DLD1 (cell line): ENCODE measurements around the gene PATZ1.

Experiments
- in situ Hi-C: cut with HindIII; loops from 2 replicates; pipeline ENCODE4 v1.10.0; 2017; ENCODE audit warnings: low sequenced_read_pairs

PATZ1 gene

GRCh38 chr22:31287818-31288495 is 58.2 kb downstream of the PATZ1 start:
- in situ Hi-C loops: loop anchor here (10.0 to 25.0 kb wide), 2 partner anchors 47 to 101 kb away; no protein-coding TSS in a partner anchor

- in situ Hi-C loops: loop anchor here (10.0 to 25.0 kb wide), 2 partner anchors 48 to 99 kb away; no protein-coding TSS in a partner anchor
Measured at GRCh38 chr22:31286360-31287255, 59.5 kb downstream of the PATZ1 start.

DNA sequence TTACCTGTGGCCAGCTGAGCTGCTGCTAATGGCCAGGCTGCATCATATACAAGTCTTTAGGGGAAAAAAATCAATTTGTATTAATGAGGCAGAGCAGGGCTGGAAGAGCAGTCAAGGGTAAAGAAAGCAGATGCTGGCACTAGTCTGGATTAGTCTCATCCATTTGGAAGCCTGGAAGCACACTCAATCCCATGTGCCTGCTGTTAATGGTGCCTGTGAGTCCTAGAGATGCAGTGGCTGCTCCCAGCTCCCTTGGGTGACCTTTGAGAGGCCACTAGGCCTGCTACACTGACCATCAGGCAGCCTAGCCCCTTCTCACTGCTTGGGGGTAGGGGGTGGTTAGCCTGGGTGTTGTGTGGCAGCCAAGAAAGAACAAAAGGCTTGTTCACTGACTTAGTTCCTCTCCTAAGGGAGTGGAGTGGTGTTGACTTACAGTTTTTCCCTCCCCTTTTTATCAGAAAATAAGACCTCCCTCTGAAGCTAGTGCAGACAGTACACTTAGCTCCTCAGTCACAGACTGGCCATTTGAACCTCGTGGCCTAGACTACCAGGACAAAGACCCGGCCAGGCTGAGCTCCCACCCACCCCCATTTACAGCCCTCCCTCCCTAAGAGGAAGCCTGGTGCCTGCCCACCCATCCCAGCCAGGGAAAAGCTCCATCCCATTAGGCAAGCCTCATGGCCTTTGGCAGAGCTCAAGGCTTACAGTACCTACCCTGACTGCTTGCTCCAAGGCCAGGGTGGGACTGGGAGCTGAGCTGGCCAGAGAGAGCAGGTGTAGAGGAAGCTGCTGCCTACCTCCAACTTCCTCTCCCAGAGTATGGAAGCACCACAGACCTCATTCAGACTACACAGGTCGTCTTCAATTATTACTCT is 61.6 kb downstream of the PATZ1 start:
- in situ Hi-C loops: loop anchor here (10.0 to 25.0 kb wide), 2 partner anchors 50 to 97 kb away; no protein-coding TSS in a partner anchor

- in situ Hi-C loops: loop anchor here (10.0 to 25.0 kb wide), 2 partner anchors 52 to 96 kb away; no protein-coding TSS in a partner anchor
Measured at GRCh38 chr22:31282748-31283468, 63.2 kb downstream of the PATZ1 start.

GRCh38 chr22:31281733-31282132 is 64.4 kb downstream of the PATZ1 start:
- in situ Hi-C loops: loop anchor here (10.0 to 25.0 kb wide), 2 partner anchors 53 to 94 kb away; no protein-coding TSS in a partner anchor

GRCh38 chr22:31279821-31280505 is 66.2 kb downstream of the PATZ1 start:
- in situ Hi-C loops: loop anchor here (10.0 to 25.0 kb wide), 2 partner anchors 55 to 93 kb away; no protein-coding TSS in a partner anchor

- in situ Hi-C loops: loop anchor here (25.0 kb wide), 1 partner anchor 92 kb away; no protein-coding TSS in a partner anchor
Measured at GRCh38 chr22:31279327-31279669, 66.8 kb downstream of the PATZ1 start.

- in situ Hi-C loops: loop anchor here (25.0 kb wide), 1 partner anchor 91 kb away; no protein-coding TSS in a partner anchor
Measured at GRCh38 chr22:31278626-31279326, 67.4 kb downstream of the PATZ1 start.

GRCh38 chr22:31278151-31278621 is 68.0 kb downstream of the PATZ1 start:
- in situ Hi-C loops: loop anchor here (25.0 kb wide), 1 partner anchor 91 kb away; no protein-coding TSS in a partner anchor

DNA sequence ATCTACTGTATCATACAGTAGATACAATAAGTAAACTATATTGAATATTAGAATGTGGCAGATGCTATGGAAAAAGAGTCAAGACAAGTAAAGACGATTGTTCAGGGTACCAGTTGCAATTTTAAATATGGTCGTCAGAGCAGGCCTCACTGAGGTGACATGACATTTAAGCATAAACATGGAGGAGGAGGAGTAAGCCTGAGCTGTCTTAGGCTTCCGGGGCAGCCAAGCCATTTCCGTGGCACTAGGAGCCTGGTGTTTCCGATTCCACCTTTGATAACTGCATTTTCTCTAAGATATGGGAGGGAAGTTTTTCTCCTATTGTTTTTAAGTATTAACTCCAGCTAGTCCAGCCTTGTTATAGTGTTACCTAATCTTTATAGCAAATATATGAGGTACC is 68.4 kb downstream of the PATZ1 start:
- in situ Hi-C loops: loop anchor here (25.0 kb wide), 1 partner anchor 90 kb away; no protein-coding TSS in a partner anchor

DNA sequence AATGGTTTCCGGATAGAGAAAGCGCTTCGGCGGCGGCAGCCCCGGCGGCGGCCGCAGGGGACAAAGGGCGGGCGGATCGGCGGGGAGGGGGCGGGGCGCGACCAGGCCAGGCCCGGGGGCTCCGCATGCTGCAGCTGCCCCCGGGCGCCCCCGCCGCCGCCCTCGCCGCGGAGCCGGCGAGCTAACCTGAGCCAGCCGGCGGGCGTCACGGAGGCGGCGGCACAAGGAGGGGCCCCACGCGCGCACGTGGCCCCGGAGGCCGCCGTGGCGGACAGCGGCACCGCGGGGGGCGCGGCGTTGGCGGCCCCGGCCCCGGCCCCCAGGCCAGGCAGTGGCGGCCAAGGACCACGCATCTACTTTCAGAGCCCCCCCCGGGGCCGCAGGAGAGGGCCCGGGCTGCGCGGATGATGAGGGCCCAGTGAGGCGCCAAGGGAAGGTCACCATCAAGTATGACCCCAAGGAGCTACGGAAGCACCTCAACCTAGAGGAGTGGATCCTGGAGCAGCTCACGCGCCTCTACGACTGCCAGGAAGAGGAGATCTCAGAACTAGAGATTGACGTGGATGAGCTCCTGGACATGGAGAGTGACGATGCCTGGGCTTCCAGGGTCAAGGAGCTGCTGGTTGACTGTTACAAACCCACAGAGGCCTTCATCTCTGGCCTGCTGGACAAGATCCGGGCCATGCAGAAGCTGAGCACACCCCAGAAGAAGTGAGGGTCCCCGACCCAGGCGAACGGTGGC is 69.5 kb downstream of the PATZ1 start:
- in situ Hi-C loops: loop anchor here (25.0 kb wide), 1 partner anchor 89 kb away; no protein-coding TSS in a partner anchor
